Panc1 (cell line): ENCODE data around the gene ELF4. TPM values are rescaled to one million over a fixed set of nuclear protein-coding genes. Genes with fewer than 3 reads are reported as not detected.

Experiments used
- ATAC-seq: fragments of 200-7000 bp; cut with Tn5 transposase; 2 replicates; pipeline ENCODE4 v1.9.1; 2020; ENCODE audit warnings: mild to moderate bottlenecking, moderate library complexity
- BruUV-seq: library from RNA; stranded (reverse); fragments of 400-500 nt; replicated peaks from 2 replicates; lab custom pipeline; 2021; lab: Mats Ljungman, UMichigan
- CTCF ChIA-PET: fragments of 300-600 bp; sonication (Branson Sonifier 250); formaldehyde crosslinking; loops from one replicate; lab custom pipeline; 2022; ENCODE audit warnings: antibody characterized with exemption; lab: Charles Lee
- POLR2A ChIA-PET: fragments of 300-600 bp; sonication (Branson Sonifier 250); formaldehyde crosslinking; loops from one replicate; lab custom pipeline; 2022; ENCODE audit warnings: antibody characterized with exemption; lab: Charles Lee
- DNase-seq: peaks from one replicate; pipeline ENCODE4 v3.0.0-alpha.2; 2010; ENCODE audit warnings: low read depth, low spot score
- H3K27ac ChIP-seq: 2 replicates; pipeline ENCODE4 v1.5.1; 2011; ENCODE audit warnings: mild to moderate bottlenecking, low read length, inconsistent platforms
- H3K27me3 ChIP-seq: fragments of 200-500 bp; sonication (Bioruptor generic); 2 replicates; pipeline ENCODE4 v1.6.0; 2014; ENCODE audit warnings: low read length, inconsistent platforms; ENCODE audit not compliant: control insufficient read depth, insufficient read depth
- H3K36me3 ChIP-seq: fragments of 200-500 bp; sonication (Bioruptor generic); 2 replicates; pipeline ENCODE4 v1.5.1; 2014; ENCODE audit warnings: inconsistent platforms, mild to moderate bottlenecking, low read length, moderate library complexity; ENCODE audit not compliant: control insufficient read depth, insufficient read depth
- H3K4me1 ChIP-seq: 2 replicates; pipeline ENCODE4 v1.5.1; 2011; ENCODE audit warnings: inconsistent platforms, mild to moderate bottlenecking, low read length, moderate library complexity; ENCODE audit not compliant: control insufficient read depth, insufficient read depth
- H3K4me3 ChIP-seq, 2 experiments: 2 replicates each; pipeline ENCODE4 v1.5.1; 2011 to 2012; ENCODE audit warnings: low read depth in 2 of 2, low read length in 2 of 2, mild to moderate bottlenecking in 2 of 2, inconsistent platforms in 1 of 2, moderate library complexity in 1 of 2
- H3K9me3 ChIP-seq: fragments of 200-500 bp; sonication (Bioruptor generic); 2 replicates; pipeline ENCODE4 v1.5.1; 2014; ENCODE audit warnings: low read depth, mild to moderate bottlenecking, inconsistent platforms, low read length, moderate library complexity; ENCODE audit not compliant: control insufficient read depth, insufficient read depth
- CTCF ChIP-seq: fragments of 450-650 bp; IDR thresholded peaks from 2 replicates; pipeline ENCODE4 v1.5.1; 2017; ENCODE audit warnings: mild to moderate bottlenecking
- POLR2AphosphoS5 ChIP-seq: IDR thresholded peaks from 2 replicates; pipeline ENCODE4 v1.6.1; 2012; ENCODE audit warnings: mild to moderate bottlenecking, low read depth, low read length, moderate library complexity
- REST ChIP-seq, 2 experiments: IDR thresholded peaks; 2 replicates each; pipeline ENCODE4 v1.6.1; 2011 to 2012; ENCODE audit warnings: low read depth in 2 of 2, control low read depth in 1 of 2, low read length in 1 of 2, mild to moderate bottlenecking in 1 of 2, moderate library complexity in 1 of 2; ENCODE audit not compliant: insufficient read depth in 1 of 2
- SIN3A ChIP-seq: IDR thresholded peaks from 2 replicates; pipeline ENCODE4 v1.6.1; 2012; ENCODE audit warnings: low read depth, mild to moderate bottlenecking, low read length, moderate library complexity, borderline replicate concordance; ENCODE audit not compliant: insufficient read depth
- TCF7L2 ChIP-seq: IDR thresholded peaks from 2 replicates; pipeline ENCODE4 v1.6.1; 2011; ENCODE audit warnings: mild to moderate bottlenecking, low read depth, low read length, inconsistent platforms
- in situ Hi-C: cut with HindIII; loops from 2 replicates; pipeline ENCODE4 v1.10.0; 2016; ENCODE audit warnings: low sequenced_read_pairs, low pct_unique_long_range_greater_than_20kb
- intact Hi-C: fragments of 100-400 bp; cut with micrococcal nuclease; formaldehyde crosslinking; loops from one replicate; pipeline ENCODE4 v1.10.0; 2022; ENCODE audit not compliant: unreplicated experiment
- total RNA-seq: library from RNA; stranded (reverse); gene quantifications from one replicate; pipeline ENCODE4 v1.2.1, GENCODE V29; 2021; ENCODE audit not compliant: unreplicated experiment

The ELF4 gene
- total RNA-seq, 1 experiment from 2014 or later, result 48.0 TPM

GRCh38 chrX:130075777-130076176 is 34.5 kb downstream of the ELF4 start:
- H3K4me1 ChIP-seq, result no peaks in the 10 kb centered on the region
- no peak overlapping the region for H3K4me3 ChIP-seq
- BruUV-seq, result no TSS peak
- intact Hi-C loops, result no loop called here
- ATAC-seq, result no peak
- ChIA-PET POLR2A (no interaction called here), CTCF (no interaction called here)
- no peak for TF ChIP-seq REST (IDR thresholded peaks at IDR 0.05; ENCODE audit: insufficient read depth in 1 of 2, low read depth in 2 of 2, low read length in 1 of 2)
- no peaks in the 10 kb centered on the region for H3K9me3 ChIP-seq
- H3K36me3 ChIP-seq, result no peaks in the 10 kb centered on the region; the same call in 1 of the 2 replicates
- no peaks in the 10 kb centered on the region for H3K27me3 ChIP-seq
- in situ Hi-C loops, result no loop called here
- DNase-seq, result no peak
- H3K27ac ChIP-seq, result no peak overlapping the region

DNA sequence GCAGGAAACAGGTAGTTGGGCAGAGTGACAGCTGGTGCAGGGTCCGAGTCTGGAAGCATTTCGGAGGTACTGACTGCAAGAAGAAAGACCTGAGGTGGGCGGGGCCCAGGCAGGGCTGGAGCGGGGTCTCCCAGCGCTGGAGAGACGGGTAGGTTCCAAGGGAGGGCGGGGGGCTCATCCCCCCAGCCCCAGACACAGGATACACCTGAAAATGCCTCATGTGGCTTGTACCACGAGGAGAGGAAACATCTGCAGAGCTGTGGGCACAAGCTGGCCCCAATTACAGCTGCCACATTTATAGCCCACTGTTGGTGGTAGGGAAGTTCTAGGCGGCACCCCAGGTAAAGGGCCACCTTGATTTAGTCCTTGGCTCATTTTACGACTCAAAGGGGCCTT is 38.0 kb downstream of the ELF4 start:
- BruUV-seq, result no TSS peak
- in situ Hi-C loops, result no loop called here

More for the DNA sequence above, 38.0 kb downstream of the ELF4 start:
- intact Hi-C loops, result no loop called here
- ATAC-seq (no peak), DNase-seq (no peak)
- no peaks in the 10 kb centered on the region; the same call in 1 of the 2 replicates for H3K36me3 ChIP-seq
- no peaks in the 10 kb centered on the region for H3K9me3 ChIP-seq
- no peaks in the 10 kb centered on the region for H3K27me3 ChIP-seq
- H3K27ac ChIP-seq, result no peak overlapping the region
- H3K4me1 ChIP-seq, result no peaks in the 10 kb centered on the region
- H3K4me3 ChIP-seq, result no peak overlapping the region
- TF ChIP-seq SIN3A (no peak), POLR2AphosphoS5 (no peak), CTCF (no peak), REST (IDR thresholded peaks at IDR 0.05; ENCODE audit: insufficient read depth in 1 of 2, low read depth in 2 of 2, low read length in 1 of 2) (no peak), TCF7L2 (no peak)
- ChIA-PET CTCF (no interaction called here), POLR2A (no interaction called here)
